ENCODE measurements around the gene SORCS1. TPM values are rescaled to one million over a fixed set of nuclear protein-coding genes. Genes with fewer than 3 reads are reported as not detected.

The SORCS1 gene
- total and polyA plus RNA-seq, 2 experiments from 2014 or later = 2.9 to 8.9 TPM

DNA sequence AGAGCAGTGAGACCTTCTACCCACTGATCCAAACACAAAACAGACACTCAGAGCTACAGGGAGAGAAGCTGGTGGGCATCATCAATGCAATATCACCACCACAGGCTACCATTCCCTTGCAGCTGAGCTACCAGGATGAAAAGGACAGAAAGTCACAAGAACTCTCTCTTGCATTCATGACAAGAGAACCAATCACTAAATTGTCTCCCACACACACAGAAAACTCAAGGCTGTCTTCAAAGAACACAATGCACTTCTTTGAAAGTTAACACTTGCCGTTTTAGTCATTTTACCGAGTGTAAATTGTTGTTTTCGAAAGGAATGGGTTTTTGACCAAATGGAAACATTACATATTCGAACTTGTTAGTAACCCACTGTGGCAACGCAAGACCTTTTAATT, 626.6 kb downstream of the SORCS1 start:
- H3K4me1 Mint-ChIP-seq = peaks cover 5% of the 10 kb centered on the region
- Histone ChIP-seq H3K79me2 (replicated peaks; ENCODE audit: insufficient read depth) (no peaks in the 10 kb centered on the region), H3K27ac (ENCODE audit: low read depth) (no peak overlapping the region), H3K4me2 (no peak overlapping the region), H3K36me3 (ENCODE audit: insufficient read depth) (no peaks in the 10 kb centered on the region), H3F3A (replicated peaks; ENCODE audit: low read depth) (no peaks in the 10 kb centered on the region), H3K9me2 (ENCODE audit: insufficient read depth) (no peaks in the 10 kb centered on the region), H3K27me3 (ENCODE audit: insufficient read depth) (peaks cover 81% of the 10 kb centered on the region), H3K4me3 (no peak overlapping the region), H4K20me1 (replicated peaks; ENCODE audit: insufficient read depth) (peaks cover 9% of the 10 kb centered on the region; the same call in 1 of the 2 replicates), H3K4me1 (ENCODE audit: insufficient read depth) (no peaks in the 10 kb centered on the region), H2AFZ (no peak overlapping the region)
- peaks cover 59% of the 10 kb centered on the region for H3K27me3 Mint-ChIP-seq (ENCODE audit: insufficient read depth, low read depth, poor library complexity)
- H3K36me3 Mint-ChIP-seq (ENCODE audit: low read depth) = no peaks in the 10 kb centered on the region
- ATAC-seq (no peak), DNase-seq (ENCODE audit: low spot score) (no peak)
- H3K9me3 Mint-ChIP-seq = peaks cover 7% of the 10 kb centered on the region; the same call in 1 of the 3 replicates
- TF ChIP-seq, protein P1, sequence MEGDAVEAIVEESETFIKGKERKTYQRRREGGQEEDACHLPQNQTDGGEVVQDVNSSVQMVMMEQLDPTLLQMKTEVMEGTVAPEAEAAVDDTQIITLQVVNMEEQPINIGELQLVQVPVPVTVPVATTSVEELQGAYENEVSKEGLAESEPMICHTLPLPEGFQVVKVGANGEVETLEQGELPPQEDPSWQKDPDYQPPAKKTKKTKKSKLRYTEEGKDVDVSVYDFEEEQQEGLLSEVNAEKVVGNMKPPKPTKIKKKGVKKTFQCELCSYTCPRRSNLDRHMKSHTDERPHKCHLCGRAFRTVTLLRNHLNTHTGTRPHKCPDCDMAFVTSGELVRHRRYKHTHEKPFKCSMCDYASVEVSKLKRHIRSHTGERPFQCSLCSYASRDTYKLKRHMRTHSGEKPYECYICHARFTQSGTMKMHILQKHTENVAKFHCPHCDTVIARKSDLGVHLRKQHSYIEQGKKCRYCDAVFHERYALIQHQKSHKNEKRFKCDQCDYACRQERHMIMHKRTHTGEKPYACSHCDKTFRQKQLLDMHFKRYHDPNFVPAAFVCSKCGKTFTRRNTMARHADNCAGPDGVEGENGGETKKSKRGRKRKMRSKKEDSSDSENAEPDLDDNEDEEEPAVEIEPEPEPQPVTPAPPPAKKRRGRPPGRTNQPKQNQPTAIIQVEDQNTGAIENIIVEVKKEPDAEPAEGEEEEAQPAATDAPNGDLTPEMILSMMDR (conservative IDR thresholded peaks at IDR 0.05; ENCODE audit: low read depth in 2 of 2) = no peak
- TF ChIP-seq, protein P2, sequence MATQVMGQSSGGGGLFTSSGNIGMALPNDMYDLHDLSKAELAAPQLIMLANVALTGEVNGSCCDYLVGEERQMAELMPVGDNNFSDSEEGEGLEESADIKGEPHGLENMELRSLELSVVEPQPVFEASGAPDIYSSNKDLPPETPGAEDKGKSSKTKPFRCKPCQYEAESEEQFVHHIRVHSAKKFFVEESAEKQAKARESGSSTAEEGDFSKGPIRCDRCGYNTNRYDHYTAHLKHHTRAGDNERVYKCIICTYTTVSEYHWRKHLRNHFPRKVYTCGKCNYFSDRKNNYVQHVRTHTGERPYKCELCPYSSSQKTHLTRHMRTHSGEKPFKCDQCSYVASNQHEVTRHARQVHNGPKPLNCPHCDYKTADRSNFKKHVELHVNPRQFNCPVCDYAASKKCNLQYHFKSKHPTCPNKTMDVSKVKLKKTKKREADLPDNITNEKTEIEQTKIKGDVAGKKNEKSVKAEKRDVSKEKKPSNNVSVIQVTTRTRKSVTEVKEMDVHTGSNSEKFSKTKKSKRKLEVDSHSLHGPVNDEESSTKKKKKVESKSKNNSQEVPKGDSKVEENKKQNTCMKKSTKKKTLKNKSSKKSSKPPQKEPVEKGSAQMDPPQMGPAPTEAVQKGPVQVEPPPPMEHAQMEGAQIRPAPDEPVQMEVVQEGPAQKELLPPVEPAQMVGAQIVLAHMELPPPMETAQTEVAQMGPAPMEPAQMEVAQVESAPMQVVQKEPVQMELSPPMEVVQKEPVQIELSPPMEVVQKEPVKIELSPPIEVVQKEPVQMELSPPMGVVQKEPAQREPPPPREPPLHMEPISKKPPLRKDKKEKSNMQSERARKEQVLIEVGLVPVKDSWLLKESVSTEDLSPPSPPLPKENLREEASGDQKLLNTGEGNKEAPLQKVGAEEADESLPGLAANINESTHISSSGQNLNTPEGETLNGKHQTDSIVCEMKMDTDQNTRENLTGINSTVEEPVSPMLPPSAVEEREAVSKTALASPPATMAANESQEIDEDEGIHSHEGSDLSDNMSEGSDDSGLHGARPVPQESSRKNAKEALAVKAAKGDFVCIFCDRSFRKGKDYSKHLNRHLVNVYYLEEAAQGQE (IDR thresholded peaks at IDR 0.05; ENCODE audit: unreplicated experiment) = no peak
- TF ChIP-seq CREB1 (CRISPR knock-in tag; IDR thresholded peaks at IDR 0.05; ENCODE audit: low read depth) (no peak), EZH2phosphoT487 (IDR thresholded peaks at IDR 0.05; ENCODE audit: unreplicated experiment) (no peak), STAT1 (IDR thresholded peaks at IDR 0.05; ENCODE audit: unreplicated experiment) (no peak), ZNF331 (CRISPR knock-in tag; IDR thresholded peaks at IDR 0.05; ENCODE audit: low read depth) (no peak), JUNB (IDR thresholded peaks at IDR 0.05; ENCODE audit: unreplicated experiment) (no peak), ZNF114 (CRISPR knock-in tag; IDR thresholded peaks at IDR 0.05) (no peak), POLR2AphosphoS5 (IDR thresholded peaks at IDR 0.05; ENCODE audit: low read depth) (no peak), EZH2 (IDR thresholded peaks at IDR 0.05; ENCODE audit: low read depth, unreplicated experiment) (no peak), NANOG (IDR thresholded peaks at IDR 0.05; ENCODE audit: borderline replicate concordance) (no peak)
- TF ChIP-seq, protein P3, sequence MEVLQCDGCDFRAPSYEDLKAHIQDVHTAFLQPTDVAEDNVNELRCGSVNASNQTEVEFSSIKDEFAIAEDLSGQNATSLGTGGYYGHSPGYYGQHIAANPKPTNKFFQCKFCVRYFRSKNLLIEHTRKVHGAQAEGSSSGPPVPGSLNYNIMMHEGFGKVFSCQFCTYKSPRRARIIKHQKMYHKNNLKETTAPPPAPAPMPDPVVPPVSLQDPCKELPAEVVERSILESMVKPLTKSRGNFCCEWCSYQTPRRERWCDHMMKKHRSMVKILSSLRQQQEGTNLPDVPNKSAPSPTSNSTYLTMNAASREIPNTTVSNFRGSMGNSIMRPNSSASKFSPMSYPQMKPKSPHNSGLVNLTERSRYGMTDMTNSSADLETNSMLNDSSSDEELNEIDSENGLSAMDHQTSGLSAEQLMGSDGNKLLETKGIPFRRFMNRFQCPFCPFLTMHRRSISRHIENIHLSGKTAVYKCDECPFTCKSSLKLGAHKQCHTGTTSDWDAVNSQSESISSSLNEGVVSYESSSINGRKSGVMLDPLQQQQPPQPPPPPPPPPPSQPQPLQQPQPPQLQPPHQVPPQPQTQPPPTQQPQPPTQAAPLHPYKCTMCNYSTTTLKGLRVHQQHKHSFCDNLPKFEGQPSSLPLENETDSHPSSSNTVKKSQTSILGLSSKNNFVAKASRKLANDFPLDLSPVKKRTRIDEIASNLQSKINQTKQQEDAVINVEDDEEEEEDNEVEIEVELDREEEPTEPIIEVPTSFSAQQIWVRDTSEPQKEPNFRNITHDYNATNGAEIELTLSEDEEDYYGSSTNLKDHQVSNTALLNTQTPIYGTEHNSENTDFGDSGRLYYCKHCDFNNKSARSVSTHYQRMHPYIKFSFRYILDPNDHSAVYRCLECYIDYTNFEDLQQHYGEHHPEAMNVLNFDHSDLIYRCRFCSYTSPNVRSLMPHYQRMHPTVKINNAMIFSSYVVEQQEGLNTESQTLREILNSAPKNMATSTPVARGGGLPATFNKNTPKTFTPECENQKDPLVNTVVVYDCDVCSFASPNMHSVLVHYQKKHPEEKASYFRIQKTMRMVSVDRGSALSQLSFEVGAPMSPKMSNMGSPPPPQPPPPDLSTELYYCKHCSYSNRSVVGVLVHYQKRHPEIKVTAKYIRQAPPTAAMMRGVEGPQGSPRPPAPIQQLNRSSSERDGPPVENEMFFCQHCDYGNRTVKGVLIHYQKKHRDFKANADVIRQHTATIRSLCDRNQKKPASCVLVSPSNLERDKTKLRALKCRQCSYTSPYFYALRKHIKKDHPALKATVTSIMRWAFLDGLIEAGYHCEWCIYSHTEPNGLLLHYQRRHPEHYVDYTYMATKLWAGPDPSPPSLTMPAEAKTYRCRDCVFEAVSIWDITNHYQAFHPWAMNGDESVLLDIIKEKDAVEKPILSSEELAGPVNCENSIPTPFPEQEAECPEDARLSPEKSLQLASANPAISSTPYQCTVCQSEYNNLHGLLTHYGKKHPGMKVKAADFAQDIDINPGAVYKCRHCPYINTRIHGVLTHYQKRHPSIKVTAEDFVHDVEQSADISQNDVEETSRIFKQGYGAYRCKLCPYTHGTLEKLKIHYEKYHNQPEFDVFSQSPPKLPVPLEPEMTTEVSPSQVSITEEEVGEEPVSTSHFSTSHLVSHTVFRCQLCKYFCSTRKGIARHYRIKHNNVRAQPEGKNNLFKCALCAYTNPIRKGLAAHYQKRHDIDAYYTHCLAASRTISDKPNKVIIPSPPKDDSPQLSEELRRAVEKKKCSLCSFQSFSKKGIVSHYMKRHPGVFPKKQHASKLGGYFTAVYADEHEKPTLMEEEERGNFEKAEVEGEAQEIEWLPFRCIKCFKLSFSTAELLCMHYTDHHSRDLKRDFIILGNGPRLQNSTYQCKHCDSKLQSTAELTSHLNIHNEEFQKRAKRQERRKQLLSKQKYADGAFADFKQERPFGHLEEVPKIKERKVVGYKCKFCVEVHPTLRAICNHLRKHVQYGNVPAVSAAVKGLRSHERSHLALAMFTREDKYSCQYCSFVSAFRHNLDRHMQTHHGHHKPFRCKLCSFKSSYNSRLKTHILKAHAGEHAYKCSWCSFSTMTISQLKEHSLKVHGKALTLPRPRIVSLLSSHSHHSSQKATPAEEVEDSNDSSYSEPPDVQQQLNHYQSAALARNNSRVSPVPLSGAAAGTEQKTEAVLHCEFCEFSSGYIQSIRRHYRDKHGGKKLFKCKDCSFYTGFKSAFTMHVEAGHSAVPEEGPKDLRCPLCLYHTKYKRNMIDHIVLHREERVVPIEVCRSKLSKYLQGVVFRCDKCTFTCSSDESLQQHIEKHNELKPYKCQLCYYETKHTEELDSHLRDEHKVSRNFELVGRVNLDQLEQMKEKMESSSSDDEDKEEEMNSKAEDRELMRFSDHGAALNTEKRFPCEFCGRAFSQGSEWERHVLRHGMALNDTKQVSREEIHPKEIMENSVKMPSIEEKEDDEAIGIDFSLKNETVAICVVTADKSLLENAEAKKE (CRISPR knock-in tag; IDR thresholded peaks at IDR 0.05) = no peak
- TF ChIP-seq, protein P4, sequence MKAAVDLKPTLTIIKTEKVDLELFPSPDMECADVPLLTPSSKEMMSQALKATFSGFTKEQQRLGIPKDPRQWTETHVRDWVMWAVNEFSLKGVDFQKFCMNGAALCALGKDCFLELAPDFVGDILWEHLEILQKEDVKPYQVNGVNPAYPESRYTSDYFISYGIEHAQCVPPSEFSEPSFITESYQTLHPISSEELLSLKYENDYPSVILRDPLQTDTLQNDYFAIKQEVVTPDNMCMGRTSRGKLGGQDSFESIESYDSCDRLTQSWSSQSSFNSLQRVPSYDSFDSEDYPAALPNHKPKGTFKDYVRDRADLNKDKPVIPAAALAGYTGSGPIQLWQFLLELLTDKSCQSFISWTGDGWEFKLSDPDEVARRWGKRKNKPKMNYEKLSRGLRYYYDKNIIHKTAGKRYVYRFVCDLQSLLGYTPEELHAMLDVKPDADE (IDR thresholded peaks at IDR 0.05) = no peak
- H3K4me3 Mint-ChIP-seq = no peak overlapping the region
- H3K27ac Mint-ChIP-seq = no peak overlapping the region

All from GM23338 (cell line).